DND-41 (cell line): ENCODE measurements around the gene B4GALT3.

Experiments used
- ATAC-seq: fragments of 200-7000 bp; cut with Tn5 transposase; 3 replicates; pipeline ENCODE4 v1.9.1; 2021; ENCODE audit warnings: low read depth; ENCODE audit not compliant: insufficient read depth
- DNase-seq: peaks from one replicate; pipeline ENCODE4 v3.0.0-alpha.2; 2020
- H2AFZ ChIP-seq: 2 replicates; pipeline ENCODE4 v1.6.0; 2012; ENCODE audit warnings: low read depth, low read length
- H3K27ac ChIP-seq: 2 replicates; pipeline ENCODE4 v1.5.1; 2012; ENCODE audit warnings: low read length, inconsistent platforms
- H3K27me3 ChIP-seq: fragments of 200-600 bp; sonication (generic); 2 replicates; pipeline ENCODE4 v1.6.0; 2012; ENCODE audit warnings: low read length, mild to moderate bottlenecking, inconsistent platforms; ENCODE audit not compliant: insufficient read depth, poor library complexity
- H3K36me3 ChIP-seq: 2 replicates; pipeline ENCODE4 v1.5.1; 2012; ENCODE audit warnings: low read length, inconsistent platforms; ENCODE audit not compliant: insufficient read depth
- H3K4me1 ChIP-seq: 2 replicates; pipeline ENCODE4 v1.5.1; 2012; ENCODE audit warnings: mild to moderate bottlenecking, low read length; ENCODE audit not compliant: insufficient read depth
- H3K4me2 ChIP-seq: 2 replicates; pipeline ENCODE4 v1.6.0; 2012; ENCODE audit warnings: mild to moderate bottlenecking, moderate library complexity, low read length, inconsistent platforms; ENCODE audit not compliant: insufficient read depth
- H3K4me3 ChIP-seq, 2 experiments: fragments of 200-600 bp in 1 of 2; shearing (Covaris generic) in 1 of 2; 2 replicates each; pipeline ENCODE4 v1.5.1; 2012 to 2016; ENCODE audit warnings: inconsistent platforms in 2 of 2, low read length in 2 of 2, mild to moderate bottlenecking in 2 of 2, low read depth in 1 of 2, moderate library complexity in 1 of 2
- H3K79me2 ChIP-seq: 2 replicates; pipeline ENCODE4 v1.6.0; 2012; ENCODE audit warnings: low read length, inconsistent platforms; ENCODE audit not compliant: insufficient read depth
- H3K9ac ChIP-seq: 2 replicates; pipeline ENCODE4 v1.6.0; 2012; ENCODE audit warnings: low read depth, mild to moderate bottlenecking, inconsistent platforms, low read length, moderate library complexity
- H3K9me3 ChIP-seq: 2 replicates; pipeline ENCODE4 v1.5.1; 2012; ENCODE audit warnings: low read length, moderate library complexity, mild to moderate bottlenecking, inconsistent platforms; ENCODE audit not compliant: insufficient read depth, severe bottlenecking
- H4K20me1 ChIP-seq: 2 replicates; pipeline ENCODE4 v1.6.0; 2012; ENCODE audit warnings: low read length; ENCODE audit not compliant: insufficient read depth
- EZH2 ChIP-seq: IDR thresholded peaks from 3 replicates; pipeline ENCODE4 v1.6.1; 2012; ENCODE audit warnings: borderline replicate concordance, low read depth, mild to moderate bottlenecking, moderate library complexity, low read length, inconsistent platforms; ENCODE audit not compliant: severe bottlenecking
- TF ChIP-seq, protein P1 (sequence below): IDR thresholded peaks from 2 replicates; pipeline ENCODE4 v1.5.1; 2012; ENCODE audit warnings: borderline replicate concordance, low read length, moderate library complexity, mild to moderate bottlenecking; ENCODE audit not compliant: poor library complexity, severe bottlenecking; ENCODE audit errors: extremely low read depth

B4GALT3 gene

DNA sequence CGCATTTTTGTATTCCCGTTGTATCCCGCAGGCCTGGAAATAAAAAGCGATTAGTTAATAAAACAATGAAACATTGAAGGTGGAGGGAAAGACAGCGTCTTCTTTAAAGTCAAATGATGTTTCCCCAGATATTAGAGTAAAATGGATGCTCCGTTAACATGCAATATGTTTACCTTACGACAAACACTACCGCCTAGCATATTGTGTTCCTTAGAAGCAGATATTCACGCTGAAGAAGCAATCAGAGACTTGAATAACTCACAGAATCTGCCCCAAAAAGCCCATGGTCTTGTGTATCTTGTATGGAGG is 583 bp upstream of the B4GALT3 start:
- Histone ChIP-seq H4K20me1 (no peaks in the 10 kb centered on the region), H3K9ac (peak overlapping the region; percentile 63), H3K4me3 (peak overlapping the region in 1 of 2 experiments; percentile 73; a peak in 2 of 4 replicates), H3K9me3 (no peaks in the 10 kb centered on the region), H3K36me3 (peaks cover 25% of the 10 kb centered on the region), H2AFZ (peak overlapping the region; percentile 81), H3K4me2 (peak overlapping the region; percentile 93), H3K79me2 (peaks cover 18% of the 10 kb centered on the region), H3K4me1 (peaks cover 30% of the 10 kb centered on the region), H3K27ac (peak overlapping the region; percentile 79), H3K27me3 (no peaks in the 10 kb centered on the region)
- TF ChIP-seq, protein P1, sequence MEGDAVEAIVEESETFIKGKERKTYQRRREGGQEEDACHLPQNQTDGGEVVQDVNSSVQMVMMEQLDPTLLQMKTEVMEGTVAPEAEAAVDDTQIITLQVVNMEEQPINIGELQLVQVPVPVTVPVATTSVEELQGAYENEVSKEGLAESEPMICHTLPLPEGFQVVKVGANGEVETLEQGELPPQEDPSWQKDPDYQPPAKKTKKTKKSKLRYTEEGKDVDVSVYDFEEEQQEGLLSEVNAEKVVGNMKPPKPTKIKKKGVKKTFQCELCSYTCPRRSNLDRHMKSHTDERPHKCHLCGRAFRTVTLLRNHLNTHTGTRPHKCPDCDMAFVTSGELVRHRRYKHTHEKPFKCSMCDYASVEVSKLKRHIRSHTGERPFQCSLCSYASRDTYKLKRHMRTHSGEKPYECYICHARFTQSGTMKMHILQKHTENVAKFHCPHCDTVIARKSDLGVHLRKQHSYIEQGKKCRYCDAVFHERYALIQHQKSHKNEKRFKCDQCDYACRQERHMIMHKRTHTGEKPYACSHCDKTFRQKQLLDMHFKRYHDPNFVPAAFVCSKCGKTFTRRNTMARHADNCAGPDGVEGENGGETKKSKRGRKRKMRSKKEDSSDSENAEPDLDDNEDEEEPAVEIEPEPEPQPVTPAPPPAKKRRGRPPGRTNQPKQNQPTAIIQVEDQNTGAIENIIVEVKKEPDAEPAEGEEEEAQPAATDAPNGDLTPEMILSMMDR = no peak
- no peak for TF ChIP-seq EZH2
- ATAC-seq (no peak), DNase-seq (no peak)

DNA sequence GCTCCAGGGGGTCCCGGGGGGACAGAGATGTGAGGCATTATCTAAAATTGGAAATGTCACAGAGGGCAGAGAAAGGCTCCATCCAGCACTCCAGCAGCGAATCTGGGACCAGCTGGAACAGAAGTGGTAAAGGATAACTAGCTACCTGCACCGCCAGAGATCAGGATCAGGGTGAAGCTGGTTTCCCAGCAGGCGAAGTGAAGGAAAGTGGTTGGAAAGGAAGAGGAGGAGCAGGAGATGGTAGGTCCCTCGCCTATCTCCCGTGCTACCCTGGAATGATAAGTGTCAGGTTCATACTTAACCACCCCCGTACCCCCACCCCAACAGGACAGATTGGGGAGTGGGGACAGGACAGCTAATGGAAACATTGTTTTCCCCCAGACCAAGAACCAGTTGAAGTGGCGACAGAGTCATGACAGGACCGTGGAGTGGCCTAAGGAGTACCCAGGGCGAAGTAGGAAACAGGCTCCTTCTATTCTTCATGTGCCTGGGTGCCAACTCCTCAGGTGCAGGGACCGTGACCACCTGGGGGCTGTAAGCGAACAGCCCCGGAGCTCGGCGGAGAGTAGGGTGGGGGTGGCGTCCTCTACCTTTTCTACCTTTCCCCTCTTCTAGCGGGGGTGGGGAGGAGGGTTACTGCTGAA is 717 bp downstream of the B4GALT3 start:
- no peak for DNase-seq
- H3K36me3 ChIP-seq = peaks cover 38% of the 10 kb centered on the region
- H3K4me1 ChIP-seq = peaks cover 30% of the 10 kb centered on the region
- H3K79me2 ChIP-seq = peaks cover 18% of the 10 kb centered on the region
- H3K27ac ChIP-seq = peak overlapping the region; percentile 79
- H3K27me3 ChIP-seq = no peaks in the 10 kb centered on the region
- no peaks in the 10 kb centered on the region for H3K9me3 ChIP-seq
- peak overlapping the region; percentile 34 to 73 for H3K4me3 ChIP-seq
- no peaks in the 10 kb centered on the region for H4K20me1 ChIP-seq
- TF ChIP-seq, protein P1 = no peak
- no peak for TF ChIP-seq EZH2
- H2AFZ ChIP-seq = peak overlapping the region; percentile 90
- ATAC-seq = no peak
- peak overlapping the region; percentile 93 for H3K4me2 ChIP-seq
- H3K9ac ChIP-seq = peak overlapping the region; percentile 63

DNA sequence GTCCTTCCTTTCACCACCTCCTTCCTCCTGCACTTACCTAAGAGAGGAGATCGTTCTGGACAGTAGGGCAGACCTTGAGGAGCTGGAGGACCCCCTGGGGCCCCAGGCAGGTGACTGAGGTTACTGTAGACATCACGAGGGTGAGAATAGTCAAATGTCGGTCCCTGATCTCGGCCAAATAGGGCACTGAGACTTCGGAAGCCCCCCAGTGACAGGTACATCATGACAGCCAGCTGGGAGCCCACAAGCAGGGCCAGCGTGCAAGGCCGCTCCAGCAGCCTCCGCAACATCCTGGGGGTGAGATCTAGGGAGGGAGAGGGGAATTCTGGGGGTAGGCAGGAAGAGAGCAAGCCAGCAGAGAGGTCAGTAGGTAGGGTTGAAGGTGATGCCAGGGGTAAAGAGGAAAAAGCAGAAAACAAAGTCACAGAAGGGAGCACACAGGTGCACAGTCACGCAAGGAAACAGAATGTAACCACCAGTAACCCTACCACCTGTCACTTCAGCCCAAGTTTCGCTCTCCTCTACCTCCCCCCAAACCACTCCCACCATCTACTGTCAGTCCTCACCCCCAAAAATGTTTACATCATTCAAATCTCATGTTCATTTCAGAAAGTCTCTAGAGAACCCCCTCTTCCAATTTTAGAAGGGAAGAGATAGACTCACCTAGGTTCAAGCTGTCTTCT is 1.4 kb downstream of the B4GALT3 start:
- no peak for TF ChIP-seq EZH2
- TF ChIP-seq, protein P1 = no peak
- H2AFZ ChIP-seq = no peak overlapping the region
- H4K20me1 ChIP-seq = no peaks in the 10 kb centered on the region
- DNase-seq (no peak), ATAC-seq (no peak)
- H3K9ac ChIP-seq = peak overlapping the region; percentile 63; the same call in 1 of the 2 replicates
- peaks cover 30% of the 10 kb centered on the region for H3K4me1 ChIP-seq
- no peak overlapping the region for H3K27ac ChIP-seq
- peaks cover 18% of the 10 kb centered on the region for H3K79me2 ChIP-seq
- no peaks in the 10 kb centered on the region for H3K27me3 ChIP-seq
- peak overlapping the region; percentile 34 to 73; a peak in 3 of 4 replicates for H3K4me3 ChIP-seq
- peaks cover 45% of the 10 kb centered on the region for H3K36me3 ChIP-seq
- no peaks in the 10 kb centered on the region for H3K9me3 ChIP-seq
- peak overlapping the region; percentile 93 for H3K4me2 ChIP-seq

DNA sequence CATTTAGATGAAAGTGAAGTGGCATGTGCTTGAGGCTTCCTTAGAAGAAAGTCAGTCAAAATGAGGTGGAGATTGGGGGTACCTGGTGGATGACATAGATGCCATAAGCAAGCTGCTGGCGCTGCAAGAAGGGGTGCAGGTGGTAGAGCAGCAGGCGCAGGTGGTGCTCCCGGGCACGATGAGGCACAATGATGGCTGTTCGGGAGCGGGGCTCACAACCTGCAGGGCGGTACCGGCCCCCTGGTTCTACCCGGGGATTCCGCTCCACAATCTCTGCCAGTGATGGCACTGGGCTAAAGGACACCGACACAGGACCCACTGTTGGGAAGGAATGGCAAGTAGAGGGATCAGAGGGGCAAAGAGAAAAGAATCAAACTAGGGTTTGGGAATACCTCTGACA is 2.4 kb downstream of the B4GALT3 start:
- no peaks in the 10 kb centered on the region for H4K20me1 ChIP-seq
- H3K9me3 ChIP-seq = no peaks in the 10 kb centered on the region
- H3K36me3 ChIP-seq = peaks cover 52% of the 10 kb centered on the region

More for the DNA sequence above, 2.4 kb downstream of the B4GALT3 start:
- Histone ChIP-seq H3K79me2 (peaks cover 18% of the 10 kb centered on the region), H2AFZ (no peak overlapping the region), H3K4me2 (no peak overlapping the region), H3K27me3 (no peaks in the 10 kb centered on the region), H3K27ac (no peak overlapping the region), H3K4me3 (no peak overlapping the region), H3K4me1 (peaks cover 30% of the 10 kb centered on the region), H3K9ac (no peak overlapping the region)
- no peak for DNase-seq
- TF ChIP-seq EZH2 = no peak
- TF ChIP-seq, protein P1 = no peak
- no peak for ATAC-seq
